H9 (cell line): ENCODE measurements around the gene CILP2. TPM values are rescaled to one million over a fixed set of nuclear protein-coding genes. Genes with fewer than 3 reads are reported as not detected.

Source experiments
- DNase-seq: peaks from one replicate; pipeline ENCODE4 v3.0.0-alpha.2; 2017
- H2AFZ ChIP-seq: one replicate; pipeline ENCODE4 v1.6.1; 2013; ENCODE audit warnings: mild to moderate bottlenecking, low read length, control low read depth, moderate library complexity
- H2AK5ac ChIP-seq: 2 replicates; pipeline ENCODE4 v1.6.1; 2013; ENCODE audit warnings: low read length, control low read depth, mixed read lengths; ENCODE audit not compliant: insufficient read length
- H2BK120ac ChIP-seq: one replicate; pipeline ENCODE4 v1.6.1; 2013; ENCODE audit warnings: low read depth, mild to moderate bottlenecking, low read length, control low read depth, inconsistent platforms; ENCODE audit not compliant: poor library complexity, severe bottlenecking
- H2BK12ac ChIP-seq: 2 replicates; pipeline ENCODE4 v1.6.1; 2013; ENCODE audit warnings: low read length, control low read depth, mixed read lengths, low read depth; ENCODE audit not compliant: insufficient read length
- H2BK15ac ChIP-seq: 2 replicates; pipeline ENCODE4 v1.6.1; 2013; ENCODE audit warnings: low read depth, low read length, control low read depth
- H2BK20ac ChIP-seq: one replicate; pipeline ENCODE4 v1.6.1; 2013; ENCODE audit warnings: low read depth, mild to moderate bottlenecking, low read length, control low read depth, inconsistent platforms; ENCODE audit not compliant: poor library complexity, severe bottlenecking
- H2BK5ac ChIP-seq: 2 replicates; pipeline ENCODE4 v1.6.1; 2013; ENCODE audit warnings: low read length, control low read depth, mixed read lengths; ENCODE audit not compliant: insufficient read length
- H3K14ac ChIP-seq: 2 replicates; pipeline ENCODE4 v1.6.1; 2013; ENCODE audit warnings: low read length, control low read depth; ENCODE audit not compliant: insufficient read depth
- H3K18ac ChIP-seq: 2 replicates; pipeline ENCODE4 v1.6.1; 2013; ENCODE audit warnings: low read depth, mild to moderate bottlenecking, mixed read lengths, low read length, control low read depth; ENCODE audit not compliant: insufficient read length
- H3K23ac ChIP-seq: 2 replicates; pipeline ENCODE4 v1.6.1; 2013; ENCODE audit warnings: low read length, control low read depth, mixed read lengths, low read depth; ENCODE audit not compliant: insufficient read length
- H3K23me2 ChIP-seq: 2 replicates; pipeline ENCODE4 v1.6.1; 2013; ENCODE audit warnings: low read depth, mild to moderate bottlenecking, mixed read lengths, low read length, control low read depth; ENCODE audit not compliant: insufficient read length, poor library complexity, severe bottlenecking
- H3K27ac ChIP-seq: 2 replicates; pipeline ENCODE4 v1.5.1; 2013; ENCODE audit warnings: low read length, control low read depth, mixed read lengths, low read depth; ENCODE audit not compliant: insufficient read length
- H3K27me3 ChIP-seq: 2 replicates; pipeline ENCODE4 v1.6.1; 2013; ENCODE audit warnings: low read length, control low read depth, inconsistent platforms; ENCODE audit not compliant: insufficient read depth
- H3K4ac ChIP-seq: 2 replicates; pipeline ENCODE4 v1.6.1; 2013; ENCODE audit warnings: low read depth, mild to moderate bottlenecking, control low read depth, inconsistent platforms, low read length, moderate library complexity
- H3K4me1 ChIP-seq: 2 replicates; pipeline ENCODE4 v1.6.1; 2013; ENCODE audit warnings: low read length, control low read depth, inconsistent platforms; ENCODE audit not compliant: insufficient read depth
- H3K4me2 ChIP-seq: 2 replicates; pipeline ENCODE4 v1.6.1; 2013; ENCODE audit warnings: low read length, control low read depth, mixed read lengths; ENCODE audit not compliant: insufficient read length, insufficient read depth
- H3K56ac ChIP-seq: 2 replicates; pipeline ENCODE4 v1.6.1; 2013; ENCODE audit warnings: low read depth, mild to moderate bottlenecking, mixed read lengths, low read length, control low read depth; ENCODE audit not compliant: insufficient read length
- H3K79me1 ChIP-seq: 2 replicates; pipeline ENCODE4 v1.6.1; 2013; ENCODE audit warnings: low read depth, mild to moderate bottlenecking, moderate library complexity, low read length, control low read depth, inconsistent platforms; ENCODE audit not compliant: insufficient read depth, poor library complexity, severe bottlenecking
- H3K79me2 ChIP-seq: 2 replicates; pipeline ENCODE4 v1.6.1; 2013; ENCODE audit warnings: low read length, control low read depth, inconsistent platforms; ENCODE audit not compliant: insufficient read depth
- H3K9ac ChIP-seq: 2 replicates; pipeline ENCODE4 v1.6.1; 2013; ENCODE audit warnings: low read length, control low read depth, mixed read lengths; ENCODE audit not compliant: insufficient read length; ENCODE audit errors: extremely low read depth
- H3K9me3 ChIP-seq: one replicate; pipeline ENCODE4 v1.6.1; 2013; ENCODE audit warnings: low read depth, low read length, inconsistent platforms; ENCODE audit not compliant: control insufficient read depth
- H3T11ph ChIP-seq: one replicate; pipeline ENCODE4 v1.6.1; 2013; ENCODE audit warnings: mild to moderate bottlenecking, low read length, control low read depth, inconsistent platforms
- H4K20me1 ChIP-seq: one replicate; pipeline ENCODE4 v1.6.1; 2013; ENCODE audit not compliant: control insufficient read depth, insufficient read length, insufficient read depth
- H4K5ac ChIP-seq: 2 replicates; pipeline ENCODE4 v1.6.1; 2013; ENCODE audit warnings: low read depth, mild to moderate bottlenecking, mixed read lengths, low read length, control low read depth; ENCODE audit not compliant: insufficient read length
- H4K8ac ChIP-seq: replicated peaks from 2 replicates; pipeline ENCODE4 v1.6.1; 2013; ENCODE audit warnings: low read length, control low read depth, mixed read lengths, low read depth; ENCODE audit not compliant: insufficient read length
- H4K91ac ChIP-seq: 2 replicates; pipeline ENCODE4 v1.6.1; 2013; ENCODE audit warnings: low read depth, mild to moderate bottlenecking, moderate library complexity, mixed read lengths, low read length, control low read depth; ENCODE audit not compliant: insufficient read length
- H3K27ac Mint-ChIP-seq, 3 experiments: 2 replicates in 2 of 3; 3 replicates in 1 of 3; pipeline ENCODE4 v1.8.0; 2020 to 2021; ENCODE audit warnings: mixed read lengths in 3 of 3, mild to moderate bottlenecking in 1 of 3, moderate library complexity in 1 of 3
- H3K27me3 Mint-ChIP-seq: 2 replicates; pipeline ENCODE4 v1.8.0; 2021; ENCODE audit warnings: low read depth, mild to moderate bottlenecking, moderate library complexity, mixed read lengths
- H3K36me3 Mint-ChIP-seq, 3 experiments: 2 replicates in 2 of 3; 3 replicates in 1 of 3; pipeline ENCODE4 v1.8.0; 2020 to 2021; ENCODE audit warnings: low read depth in 3 of 3, mixed read lengths in 3 of 3; ENCODE audit not compliant: insufficient read depth in 1 of 3
- H3K4me1 Mint-ChIP-seq, 2 experiments: 2 replicates each; pipeline ENCODE4 v1.8.0; 2020; ENCODE audit warnings: mixed read lengths in 2 of 2
- H3K4me3 Mint-ChIP-seq, 2 experiments: 2 replicates in 1 of 2; 3 replicates in 1 of 2; pipeline ENCODE4 v1.8.0; 2020 to 2021; ENCODE audit warnings: mild to moderate bottlenecking in 2 of 2, mixed read lengths in 2 of 2, moderate library complexity in 1 of 2
- H3K9me3 Mint-ChIP-seq, 2 experiments: 2 replicates in 1 of 2; 3 replicates in 1 of 2; pipeline ENCODE4 v1.8.0; 2020; ENCODE audit warnings: mild to moderate bottlenecking in 2 of 2, mixed read lengths in 2 of 2, moderate library complexity in 1 of 2
- WGBS: extraction: QIAGEN DNeasy Blood & Tissue Kit; methylation state at CpG from one replicate; pipeline ENCODE4 v1.1.7; 2013; ENCODE audit warnings: missing lambda C conversion rate, low lambda C conversion rate, mixed read lengths; ENCODE audit not compliant: insufficient read length; ENCODE audit errors: extremely low coverage; 5-methylcytosine and 5-hydroxymethylcytosine counted together
- total RNA-seq: library from RNA; stranded (reverse); gene quantifications from 2 replicates; pipeline ENCODE4 v1.2.1, GENCODE V29; 2021
- TF ChIP-seq, protein P1 (sequence below): fragments of 200-600 bp; sonication (generic); conservative IDR thresholded peaks from 3 replicates; pipeline ENCODE4 v1.8.0; 2021; ENCODE audit warnings: antibody characterized with exemption, mild to moderate bottlenecking

The CILP2 gene
- total RNA-seq, 1 experiment from 2014 or later = 6.4 TPM

DNA sequence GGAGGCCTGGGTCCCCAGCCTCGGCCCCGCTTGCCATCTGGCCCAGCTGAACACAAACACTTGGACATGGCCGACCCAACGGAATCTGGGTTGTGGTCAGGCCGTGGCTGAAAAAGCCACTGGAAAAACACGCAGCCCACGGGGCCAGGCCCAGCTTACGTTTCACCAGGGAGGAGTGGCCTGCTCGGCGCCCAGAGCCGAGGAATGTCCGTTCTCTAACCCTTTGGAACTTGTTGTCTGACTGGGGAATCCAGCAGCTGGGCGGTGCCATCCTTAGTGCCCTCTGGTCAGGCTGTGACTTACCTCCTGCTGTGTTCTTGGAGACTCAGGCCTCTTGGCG, 13.8 kb downstream of the CILP2 start:
- Histone ChIP-seq H3T11ph (no peak overlapping the region), H3K4me2 (no peak overlapping the region), H3K27me3 (no peaks in the 10 kb centered on the region), H4K8ac (no peak overlapping the region), H4K20me1 (no peaks in the 10 kb centered on the region), H2BK120ac (no peak overlapping the region), H3K23me2 (no peaks in the 10 kb centered on the region), H2AFZ (no peak overlapping the region), H3K27ac (no peak overlapping the region), H3K23ac (no peak overlapping the region), H2BK12ac (no peak overlapping the region), H3K9ac (no peak overlapping the region), H2AK5ac (no peak overlapping the region), H3K18ac (no peak overlapping the region), H3K4me1 (no peaks in the 10 kb centered on the region), H3K9me3 (no peaks in the 10 kb centered on the region), H4K5ac (no peak overlapping the region), H3K56ac (no peak overlapping the region), H2BK15ac (no peak overlapping the region), H3K79me2 (no peaks in the 10 kb centered on the region), H3K79me1 (no peaks in the 10 kb centered on the region), H3K4ac (no peak overlapping the region), H2BK20ac (no peak overlapping the region), H2BK5ac (no peak overlapping the region), H4K91ac (no peak overlapping the region), H3K14ac (no peak overlapping the region)
- TF ChIP-seq, protein P1, sequence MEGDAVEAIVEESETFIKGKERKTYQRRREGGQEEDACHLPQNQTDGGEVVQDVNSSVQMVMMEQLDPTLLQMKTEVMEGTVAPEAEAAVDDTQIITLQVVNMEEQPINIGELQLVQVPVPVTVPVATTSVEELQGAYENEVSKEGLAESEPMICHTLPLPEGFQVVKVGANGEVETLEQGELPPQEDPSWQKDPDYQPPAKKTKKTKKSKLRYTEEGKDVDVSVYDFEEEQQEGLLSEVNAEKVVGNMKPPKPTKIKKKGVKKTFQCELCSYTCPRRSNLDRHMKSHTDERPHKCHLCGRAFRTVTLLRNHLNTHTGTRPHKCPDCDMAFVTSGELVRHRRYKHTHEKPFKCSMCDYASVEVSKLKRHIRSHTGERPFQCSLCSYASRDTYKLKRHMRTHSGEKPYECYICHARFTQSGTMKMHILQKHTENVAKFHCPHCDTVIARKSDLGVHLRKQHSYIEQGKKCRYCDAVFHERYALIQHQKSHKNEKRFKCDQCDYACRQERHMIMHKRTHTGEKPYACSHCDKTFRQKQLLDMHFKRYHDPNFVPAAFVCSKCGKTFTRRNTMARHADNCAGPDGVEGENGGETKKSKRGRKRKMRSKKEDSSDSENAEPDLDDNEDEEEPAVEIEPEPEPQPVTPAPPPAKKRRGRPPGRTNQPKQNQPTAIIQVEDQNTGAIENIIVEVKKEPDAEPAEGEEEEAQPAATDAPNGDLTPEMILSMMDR = no peak
- WGBS = no CpG with 5 or more reads among the region's 14 CpGs
- Mint-ChIP-seq H3K27me3 (peaks cover 7% of the 10 kb centered on the region), H3K36me3 (no peaks in the 10 kb centered on the region; a peak in 1 of 7 replicates), H3K27ac (no peak overlapping the region), H3K9me3 (no peaks in the 10 kb centered on the region; a peak in 1 of 5 replicates), H3K4me1 (peaks cover 0 to 8% of the 10 kb centered on the region in 2 experiments; a peak in 2 of 4 replicates), H3K4me3 (no peak overlapping the region)
- no peak for DNase-seq
